Glomerular visceral epithelial cell (primary cell): Measurements from ENCODE around the gene C2CD2.

ENCODE experiments used
- DNase-seq: peaks from one replicate; pipeline ENCODE4 v3.0.0-alpha.2; 2016; ENCODE audit errors: extremely low spot score

The C2CD2 gene

GRCh38 chr21:41846033-41846317, 107.8 kb downstream of the C2CD2 start:
- DNase-seq, result no peak

GRCh38 chr21:41845310-41846032, 108.3 kb downstream of the C2CD2 start:
- DNase-seq, result no peak

GRCh38 chr21:41843584-41843983, 110.2 kb downstream of the C2CD2 start:
- no peak for DNase-seq

- no peak for DNase-seq
Measured at GRCh38 chr21:41840880-41841279, 112.9 kb downstream of the C2CD2 start.

GRCh38 chr21:41839387-41840000, 114.3 kb downstream of the C2CD2 start:
- no peak for DNase-seq

- no peak for DNase-seq
Measured at GRCh38 chr21:41837756-41838297, 116.0 kb downstream of the C2CD2 start.

- DNase-seq, result no peak
Measured at GRCh38 chr21:41836166-41837015, 117.4 kb downstream of the C2CD2 start.

- DNase-seq, result no peak
Measured at GRCh38 chr21:41835711-41836154, 118.1 kb downstream of the C2CD2 start.
